Testis (tissue), 2 donors: ENCODE results near the gene NPM1.
"Not testable (repeated sequence)": the region's sequence is repeated elsewhere in the genome, so short reads cannot be mapped to it uniquely, and the experiment has no call there.

Source experiments
- POLR2A ChIP-seq: fragments of 450-650 bp; IDR thresholded peaks from one replicate; pipeline ENCODE4 v1.6.1; 2017; ENCODE audit warnings: antibody characterized with exemption, mild to moderate bottlenecking, moderate library complexity
- TF ChIP-seq, protein P1 (sequence below), 3 experiments: fragments of 450-650 bp in 2 of 3; fragments of 200-600 bp in 1 of 3; sonication (generic) in 1 of 3; IDR thresholded peaks; one replicate each; pipeline ENCODE4 v1.5.1; 2016 to 2019; ENCODE audit warnings: antibody characterized with exemption in 3 of 3, mild to moderate bottlenecking in 2 of 3, moderate library complexity in 1 of 3

DNA sequence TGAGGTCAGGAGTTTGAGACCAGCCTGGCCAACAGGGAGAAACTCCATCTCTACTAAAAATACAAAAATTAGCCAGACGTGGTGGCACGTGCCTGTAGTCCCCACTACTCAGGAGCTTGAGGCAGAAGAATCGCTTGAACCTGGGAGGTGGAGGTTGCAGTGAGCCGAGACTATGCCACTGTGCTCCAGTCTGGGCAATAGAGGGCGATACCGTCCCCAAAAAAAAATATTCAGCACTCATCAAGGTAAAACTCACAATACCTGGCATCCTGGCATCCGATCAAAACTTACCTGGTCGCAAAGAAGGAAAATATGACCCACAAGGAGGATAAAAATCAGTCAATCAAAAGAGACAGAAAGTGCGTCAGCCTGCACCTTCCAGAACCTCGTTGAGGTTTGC, 16.8 kb upstream of the NPM1 start:
- not testable (repeated sequence) for TF ChIP-seq POLR2A
- TF ChIP-seq, protein P1, sequence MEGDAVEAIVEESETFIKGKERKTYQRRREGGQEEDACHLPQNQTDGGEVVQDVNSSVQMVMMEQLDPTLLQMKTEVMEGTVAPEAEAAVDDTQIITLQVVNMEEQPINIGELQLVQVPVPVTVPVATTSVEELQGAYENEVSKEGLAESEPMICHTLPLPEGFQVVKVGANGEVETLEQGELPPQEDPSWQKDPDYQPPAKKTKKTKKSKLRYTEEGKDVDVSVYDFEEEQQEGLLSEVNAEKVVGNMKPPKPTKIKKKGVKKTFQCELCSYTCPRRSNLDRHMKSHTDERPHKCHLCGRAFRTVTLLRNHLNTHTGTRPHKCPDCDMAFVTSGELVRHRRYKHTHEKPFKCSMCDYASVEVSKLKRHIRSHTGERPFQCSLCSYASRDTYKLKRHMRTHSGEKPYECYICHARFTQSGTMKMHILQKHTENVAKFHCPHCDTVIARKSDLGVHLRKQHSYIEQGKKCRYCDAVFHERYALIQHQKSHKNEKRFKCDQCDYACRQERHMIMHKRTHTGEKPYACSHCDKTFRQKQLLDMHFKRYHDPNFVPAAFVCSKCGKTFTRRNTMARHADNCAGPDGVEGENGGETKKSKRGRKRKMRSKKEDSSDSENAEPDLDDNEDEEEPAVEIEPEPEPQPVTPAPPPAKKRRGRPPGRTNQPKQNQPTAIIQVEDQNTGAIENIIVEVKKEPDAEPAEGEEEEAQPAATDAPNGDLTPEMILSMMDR (IDR thresholded peaks at IDR 0.05), result not testable (repeated sequence)
